WTC11 (cell line): ENCODE measurements around the gene RIPOR2. TPM values are rescaled to one million over a fixed set of nuclear protein-coding genes. Genes with fewer than 3 reads are reported as not detected.

Experiments
- ATAC-seq: fragments of 200-7000 bp; cut with Tn5 transposase; 2 replicates; pipeline ENCODE4 v1.10.0; 2021; ENCODE audit warnings: mild to moderate bottlenecking, moderate library complexity
- CTCF ChIA-PET: fragments of 300-600 bp; sonication (Branson Sonifier 250); formaldehyde crosslinking; loops from one replicate; lab custom pipeline; 2021; ENCODE audit warnings: antibody characterized with exemption; lab: Charles Lee
- POLR2A ChIA-PET: fragments of 350-600 bp; sonication (Branson Sonifier 250); formaldehyde crosslinking; loops from one replicate; lab custom pipeline; 2021; ENCODE audit warnings: antibody characterized with exemption; lab: Charles Lee
- DNase-seq: peaks from one replicate; pipeline ENCODE4 v3.0.0; 2021; ENCODE audit warnings: low spot score
- H3K27ac Mint-ChIP-seq: 2 replicates; pipeline ENCODE4 v1.8.0; 2021; ENCODE audit warnings: mixed read lengths
- H3K27me3 Mint-ChIP-seq: 2 replicates; pipeline ENCODE4 v1.8.0; 2021; ENCODE audit warnings: low read depth, mild to moderate bottlenecking, moderate library complexity, mixed read lengths
- H3K36me3 Mint-ChIP-seq: 2 replicates; pipeline ENCODE4 v1.8.0; 2021; ENCODE audit warnings: mixed read lengths
- H3K4me1 Mint-ChIP-seq: 2 replicates; pipeline ENCODE4 v1.8.0; 2022; ENCODE audit warnings: mixed read lengths
- H3K4me3 Mint-ChIP-seq: 2 replicates; pipeline ENCODE4 v1.8.0; 2021; ENCODE audit warnings: mild to moderate bottlenecking, moderate library complexity, mixed read lengths
- H3K9me3 Mint-ChIP-seq: 2 replicates; pipeline ENCODE4 v1.8.0; 2021; ENCODE audit warnings: mixed read lengths
- CBFB ChIP-seq: sonication (generic); formaldehyde crosslinking; IDR thresholded peaks from 2 replicates; pipeline ENCODE4 v1.8.1; 2022; ENCODE audit warnings: mild to moderate bottlenecking, low read depth, missing genetic modification reagents
- CREB1 ChIP-seq: sonication (generic); formaldehyde crosslinking; IDR thresholded peaks from 2 replicates; pipeline ENCODE4 v1.8.0; 2023; ENCODE audit warnings: mild to moderate bottlenecking, missing genetic modification reagents
- E2F4 ChIP-seq: sonication (generic); formaldehyde crosslinking; IDR thresholded peaks from 2 replicates; pipeline ENCODE4 v1.8.1; 2022; ENCODE audit warnings: low read depth, mild to moderate bottlenecking, moderate library complexity, missing genetic modification reagents, borderline replicate concordance
- ELF4 ChIP-seq: sonication (generic); formaldehyde crosslinking; IDR thresholded peaks from 2 replicates; pipeline ENCODE4 v1.8.1; 2022; ENCODE audit warnings: low read depth, mild to moderate bottlenecking, moderate library complexity, missing genetic modification reagents
- ESRRA ChIP-seq: sonication (generic); formaldehyde crosslinking; IDR thresholded peaks from 2 replicates; pipeline ENCODE4 v1.8.1; 2022; ENCODE audit warnings: mild to moderate bottlenecking, missing genetic modification reagents, borderline replicate concordance
- ETV6 ChIP-seq: sonication (generic); formaldehyde crosslinking; IDR thresholded peaks from 2 replicates; pipeline ENCODE4 v1.8.1; 2022; ENCODE audit warnings: mild to moderate bottlenecking, missing genetic modification reagents
- GABPB1 ChIP-seq: sonication (generic); formaldehyde crosslinking; IDR thresholded peaks from 2 replicates; pipeline ENCODE4 v1.8.1; 2023; ENCODE audit warnings: mild to moderate bottlenecking, missing genetic modification reagents
- HMGA2 ChIP-seq: fragments of 250-450 bp; sonication (Bioruptor Pico); IDR thresholded peaks from 2 replicates; pipeline ENCODE4 v1.4.0; 2021; ENCODE audit warnings: mild to moderate bottlenecking, moderate library complexity
- JUN ChIP-seq: sonication (generic); formaldehyde crosslinking; IDR thresholded peaks from 2 replicates; pipeline ENCODE4 v1.8.0; 2023; ENCODE audit warnings: mild to moderate bottlenecking, missing genetic modification reagents
- MAX ChIP-seq: sonication (generic); formaldehyde crosslinking; IDR thresholded peaks from 2 replicates; pipeline ENCODE4 v1.8.0; 2022; ENCODE audit warnings: mild to moderate bottlenecking, missing genetic modification reagents
- MYBL2 ChIP-seq: sonication (generic); formaldehyde crosslinking; IDR thresholded peaks from 2 replicates; pipeline ENCODE4 v1.8.1; 2023; ENCODE audit warnings: mild to moderate bottlenecking, moderate library complexity, missing genetic modification reagents
- NFE2L1 ChIP-seq: sonication (generic); formaldehyde crosslinking; IDR thresholded peaks from 2 replicates; pipeline ENCODE4 v1.8.1; 2023; ENCODE audit warnings: missing genetic modification reagents
- SMAD3 ChIP-seq: sonication (generic); formaldehyde crosslinking; IDR thresholded peaks from 2 replicates; pipeline ENCODE4 v1.8.0; 2022; ENCODE audit warnings: missing genetic modification reagents, mild to moderate bottlenecking, borderline replicate concordance
- SMAD4 ChIP-seq: sonication (generic); formaldehyde crosslinking; IDR thresholded peaks from 2 replicates; pipeline ENCODE4 v1.8.0; 2022; ENCODE audit warnings: mild to moderate bottlenecking, missing genetic modification reagents
- TP53 ChIP-seq: sonication (generic); formaldehyde crosslinking; IDR thresholded peaks from 2 replicates; pipeline ENCODE4 v1.8.1; 2023; ENCODE audit warnings: mild to moderate bottlenecking, missing genetic modification reagents
- ZNF396 ChIP-seq: fragments of 250-450 bp; sonication (Bioruptor Pico); IDR thresholded peaks from 2 replicates; pipeline ENCODE4 v1.8.0; 2021; ENCODE audit warnings: mild to moderate bottlenecking, moderate library complexity, borderline replicate concordance
- ZNF671 ChIP-seq: fragments of 250-450 bp; sonication (Bioruptor Pico); IDR thresholded peaks from 2 replicates; pipeline ENCODE4 v1.8.0; 2021; ENCODE audit warnings: mild to moderate bottlenecking
- total RNA-seq: library from RNA; stranded (reverse); gene quantifications from 3 replicates; pipeline ENCODE4 v1.2.3, GENCODE V29; 2021
- TF ChIP-seq, protein P1 (sequence below): sonication (generic); formaldehyde crosslinking; IDR thresholded peaks from 2 replicates; pipeline ENCODE4 v1.8.1; 2022; ENCODE audit warnings: mild to moderate bottlenecking, missing genetic modification reagents, moderate library complexity, borderline replicate concordance
- TF ChIP-seq, protein P2 (sequence below): sonication (generic); formaldehyde crosslinking; IDR thresholded peaks from 2 replicates; pipeline ENCODE4 v1.8.1; 2023; ENCODE audit warnings: mild to moderate bottlenecking, missing genetic modification reagents

The RIPOR2 gene
- total RNA-seq, 1 experiment from 2014 or later, result 13.5 TPM

DNA sequence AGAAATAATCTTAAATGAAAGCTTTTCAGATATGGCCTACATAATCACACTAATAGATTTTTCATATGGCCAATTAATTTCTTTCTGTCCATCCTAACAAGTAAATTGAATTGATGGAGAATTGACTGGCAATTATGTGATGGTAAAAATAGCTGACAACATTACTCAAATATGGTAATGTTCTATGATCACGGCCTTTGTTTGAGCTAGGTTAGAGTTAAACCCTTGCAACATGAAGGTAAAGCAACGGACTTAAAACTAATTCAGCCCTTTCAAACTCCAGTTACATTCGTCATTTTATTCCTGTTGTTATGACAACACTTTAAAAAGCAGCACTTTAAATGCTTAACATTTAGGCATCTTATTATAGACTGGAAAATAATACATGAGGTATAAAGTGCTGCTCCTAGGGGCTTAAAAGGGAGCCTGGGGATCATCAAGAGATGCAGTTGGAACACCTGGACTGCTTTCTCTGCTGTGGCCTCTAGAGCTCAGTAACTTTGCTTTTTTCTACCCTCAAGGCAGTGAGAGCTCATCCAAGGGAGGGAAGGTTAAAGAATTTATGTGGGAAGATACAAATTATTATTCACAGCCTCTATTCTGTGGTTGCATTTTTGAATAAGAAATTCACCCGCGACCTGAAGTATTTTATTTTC, 46.9 kb downstream of the RIPOR2 start:
- Mint-ChIP-seq H3K4me1 (peaks cover 26% of the 10 kb centered on the region), H3K36me3 (no peaks in the 10 kb centered on the region), H3K27me3 (no peaks in the 10 kb centered on the region), H3K4me3 (no peak overlapping the region), H3K27ac (no peak overlapping the region), H3K9me3 (no peaks in the 10 kb centered on the region)
- POLR2A ChIA-PET, result interaction anchor here (0.9 to 1.6 kb wide), 2 partner anchors 12 to 33 kb away, joined by 3 to 4 read pairs; no protein-coding TSS in a partner anchor
- ATAC-seq (peak; percentile 68), DNase-seq (no peak)
- TF ChIP-seq JUN (no peak), ZNF396 (CRISPR knock-in tag) (no peak), NFE2L1 (CRISPR knock-in tag) (no peak), TP53 (CRISPR knock-in tag) (no peak), ELF4 (CRISPR knock-in tag) (no peak), CREB1 (CRISPR knock-in tag) (no peak), ETV6 (CRISPR knock-in tag) (no peak), E2F4 (no peak), HMGA2 (CRISPR knock-in tag) (no peak), ZNF671 (CRISPR knock-in tag) (no peak), CBFB (CRISPR knock-in tag) (no peak), ESRRA (CRISPR knock-in tag) (no peak), SMAD4 (CRISPR knock-in tag) (no peak), MYBL2 (no peak), SMAD3 (CRISPR knock-in tag) (no peak)
- TF ChIP-seq, protein P1, sequence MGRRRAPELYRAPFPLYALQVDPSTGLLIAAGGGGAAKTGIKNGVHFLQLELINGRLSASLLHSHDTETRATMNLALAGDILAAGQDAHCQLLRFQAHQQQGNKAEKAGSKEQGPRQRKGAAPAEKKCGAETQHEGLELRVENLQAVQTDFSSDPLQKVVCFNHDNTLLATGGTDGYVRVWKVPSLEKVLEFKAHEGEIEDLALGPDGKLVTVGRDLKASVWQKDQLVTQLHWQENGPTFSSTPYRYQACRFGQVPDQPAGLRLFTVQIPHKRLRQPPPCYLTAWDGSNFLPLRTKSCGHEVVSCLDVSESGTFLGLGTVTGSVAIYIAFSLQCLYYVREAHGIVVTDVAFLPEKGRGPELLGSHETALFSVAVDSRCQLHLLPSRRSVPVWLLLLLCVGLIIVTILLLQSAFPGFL (CRISPR knock-in tag), result no peak
- CTCF ChIA-PET, result interaction anchor here (0.6 to 2.6 kb wide), 12 partner anchors 10 to 1995 kb away, joined by 3 to 12 read pairs (median 5); partner anchors contain the start of gene RIPOR2

- Mint-ChIP-seq H3K27me3 (no peaks in the 10 kb centered on the region), H3K36me3 (no peaks in the 10 kb centered on the region), H3K4me1 (peaks cover 35% of the 10 kb centered on the region), H3K27ac (no peak overlapping the region), H3K9me3 (no peaks in the 10 kb centered on the region), H3K4me3 (no peak overlapping the region)
- ChIA-PET CTCF (interaction anchor here (0.9 to 2.6 kb wide), 7 partner anchors 10 to 130 kb away, joined by 3 to 12 read pairs (median 5); partner anchors contain the start of gene RIPOR2), POLR2A (interaction anchor here (0.9 kb wide), 1 partner anchor 32 kb away, joined by 3 read pairs; no protein-coding TSS in a partner anchor)
- TF ChIP-seq, protein P2, sequence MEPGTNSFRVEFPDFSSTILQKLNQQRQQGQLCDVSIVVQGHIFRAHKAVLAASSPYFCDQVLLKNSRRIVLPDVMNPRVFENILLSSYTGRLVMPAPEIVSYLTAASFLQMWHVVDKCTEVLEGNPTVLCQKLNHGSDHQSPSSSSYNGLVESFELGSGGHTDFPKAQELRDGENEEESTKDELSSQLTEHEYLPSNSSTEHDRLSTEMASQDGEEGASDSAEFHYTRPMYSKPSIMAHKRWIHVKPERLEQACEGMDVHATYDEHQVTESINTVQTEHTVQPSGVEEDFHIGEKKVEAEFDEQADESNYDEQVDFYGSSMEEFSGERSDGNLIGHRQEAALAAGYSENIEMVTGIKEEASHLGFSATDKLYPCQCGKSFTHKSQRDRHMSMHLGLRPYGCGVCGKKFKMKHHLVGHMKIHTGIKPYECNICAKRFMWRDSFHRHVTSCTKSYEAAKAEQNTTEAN, result no peak
- no peak for DNase-seq
- ATAC-seq, result no peak
These were observed 48.1 kb downstream of the RIPOR2 start for GRCh38 chr6:24887545-24888140.

DNA sequence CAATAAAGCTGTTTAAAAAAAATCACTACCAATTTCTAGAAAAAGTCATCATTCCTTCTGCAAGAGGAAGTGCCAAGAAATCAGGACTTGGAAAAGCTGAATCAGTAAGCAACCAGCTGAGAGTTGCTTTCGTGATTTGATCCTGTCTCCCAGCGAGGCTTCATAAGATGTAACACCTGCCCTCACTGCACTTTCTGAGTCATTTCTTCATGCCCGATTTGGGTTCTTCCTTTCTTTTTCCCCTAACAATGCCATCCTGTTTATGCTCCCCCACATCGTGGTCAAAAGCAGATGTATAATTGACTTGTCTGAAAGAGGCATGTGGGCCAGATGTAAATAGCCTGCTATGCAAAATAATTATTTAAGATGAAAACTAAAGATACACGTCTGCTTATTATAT, 52.1 kb downstream of the RIPOR2 start:
- ChIA-PET POLR2A (interaction anchor here (0.7 kb wide), 1 partner anchor 9 kb away, joined by 4 read pairs; no protein-coding TSS in a partner anchor), CTCF (interaction anchor here (1.5 to 2.0 kb wide), 3 partner anchors 27 to 108 kb away, joined by 5 to 9 read pairs (median 6); no protein-coding TSS in a partner anchor)
- H3K9me3 Mint-ChIP-seq, result no peaks in the 10 kb centered on the region
- ATAC-seq (no peak), DNase-seq (no peak)
- H3K4me1 Mint-ChIP-seq, result peaks cover 54% of the 10 kb centered on the region
- H3K4me3 Mint-ChIP-seq, result no peak overlapping the region
- TF ChIP-seq MAX (CRISPR knock-in tag) (no peak), CBFB (CRISPR knock-in tag) (no peak), GABPB1 (CRISPR knock-in tag) (no peak)
- H3K36me3 Mint-ChIP-seq, result no peaks in the 10 kb centered on the region
- H3K27ac Mint-ChIP-seq, result 0 out of 2 replicates have a peak overlapping the region, but pooled peaks have one; percentile 41
- no peaks in the 10 kb centered on the region for H3K27me3 Mint-ChIP-seq
